SK-N-SH treated with all-trans-retinoic acid at 6 μM for 48 hours (cell line): Measurements from ENCODE around the gene IFNA2.

ENCODE experiments used
- ISL1 ChIP-seq: fragments of 250-450 bp; sonication (Bioruptor Pico); IDR thresholded peaks from 2 replicates; pipeline ENCODE4 v2.1.2; 2022; ENCODE audit warnings: mild to moderate bottlenecking, moderate library complexity
- PPARA ChIP-seq: fragments of 250-450 bp; sonication (Bioruptor Pico); IDR thresholded peaks from 2 replicates; pipeline ENCODE4 v1.5.0; 2020; ENCODE audit warnings: mild to moderate bottlenecking, borderline replicate concordance
- RARB ChIP-seq: fragments of 250-450 bp; sonication (Bioruptor Pico); IDR thresholded peaks from 2 replicates; pipeline ENCODE4 v1.8.0; 2021; ENCODE audit warnings: mild to moderate bottlenecking, moderate library complexity
- TCF4 ChIP-seq: fragments of 250-450 bp; sonication (Bioruptor Pico); IDR thresholded peaks from 2 replicates; pipeline ENCODE4 v1.8.0; 2021; ENCODE audit warnings: mild to moderate bottlenecking, moderate library complexity, borderline replicate concordance
- TSHZ2 ChIP-seq: fragments of 250-450 bp; sonication (Bioruptor Pico); IDR thresholded peaks from 2 replicates; pipeline ENCODE4 v1.5.0; 2020; ENCODE audit warnings: mild to moderate bottlenecking, moderate library complexity
- ZFP3 ChIP-seq: fragments of 250-450 bp; sonication (Bioruptor Pico); IDR thresholded peaks from 2 replicates; pipeline ENCODE4 v1.5.0; 2020; ENCODE audit warnings: mild to moderate bottlenecking, moderate library complexity

DNA sequence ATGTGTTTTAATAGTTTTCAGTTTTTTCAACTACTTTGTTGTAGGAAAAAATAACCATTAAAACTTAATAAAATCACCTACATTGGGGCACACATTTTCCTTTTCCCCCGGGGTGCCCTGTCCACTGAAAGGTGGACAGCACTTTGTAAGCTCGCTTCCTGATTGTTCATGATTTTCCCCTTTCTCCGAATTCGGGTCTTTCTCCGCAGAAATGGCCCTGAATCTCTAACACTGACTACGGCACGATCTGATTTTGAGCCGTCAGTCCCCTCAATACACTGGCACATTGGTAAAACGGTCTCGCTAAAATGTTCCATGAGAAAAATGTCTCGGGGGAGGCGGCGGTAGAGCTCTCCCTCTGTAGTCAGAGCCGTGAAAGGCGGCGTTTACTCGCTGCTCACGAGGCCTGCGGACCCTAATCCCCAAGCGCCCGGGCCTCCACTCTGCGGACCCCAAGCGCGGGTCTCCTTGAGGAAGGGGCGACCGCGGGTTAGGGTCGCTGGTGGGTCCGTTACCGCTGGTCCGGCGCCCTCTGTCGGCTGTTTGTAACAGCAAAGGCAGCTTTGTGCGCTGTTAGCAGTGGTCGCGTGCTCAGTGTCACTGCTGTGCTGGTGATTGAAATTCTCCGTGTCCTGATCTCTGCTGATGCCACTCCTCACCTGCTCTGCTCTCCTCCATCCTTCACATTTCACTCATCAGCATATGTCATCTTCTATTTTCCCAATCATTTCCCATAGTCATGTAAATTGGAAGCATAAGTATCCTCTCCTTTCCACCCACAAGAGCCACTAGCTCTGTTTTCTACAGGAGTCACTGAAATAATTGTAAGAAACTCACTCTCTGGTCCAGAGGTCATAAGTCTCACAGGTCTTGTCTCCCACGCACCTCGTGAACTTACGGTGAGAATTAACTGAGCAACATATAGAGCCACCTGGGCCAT, 10.8 kb upstream of the IFNA2 start:
- TF ChIP-seq ZFP3 (CRISPR knock-in tag) (no peak), TCF4 (CRISPR knock-in tag) (no peak), ISL1 (CRISPR knock-in tag) (no peak), RARB (no peak), TSHZ2 (CRISPR knock-in tag) (no peak), PPARA (CRISPR knock-in tag) (no peak)
